GM21526 (cell line): ENCODE results near the gene TMEM209.
A peak's percentile ranks its signal among the peaks of the same experiment; 100 is the strongest.
"Not testable (repeated sequence)": the region's sequence is repeated elsewhere in the genome, so short reads cannot be mapped to it uniquely, and the experiment has no call there.

Source experiments
- ATAC-seq: cut with Tn5 transposase; IDR thresholded peaks from one replicate; pipeline ENCODE4 v1.9.1; 2021; ENCODE audit warnings: moderate library complexity; ENCODE audit not compliant: unreplicated experiment, low FRiP score

TMEM209 gene

GRCh38 chr7:130219871-130220270, 14.7 kb upstream of the TMEM209 start:
- ATAC-seq: no peak

GRCh38 chr7:130218806-130219620, 13.8 kb upstream of the TMEM209 start:
- no peak for ATAC-seq

- no peak for ATAC-seq
These were observed 11.5 kb upstream of the TMEM209 start for GRCh38 chr7:130216750-130217149.

DNA sequence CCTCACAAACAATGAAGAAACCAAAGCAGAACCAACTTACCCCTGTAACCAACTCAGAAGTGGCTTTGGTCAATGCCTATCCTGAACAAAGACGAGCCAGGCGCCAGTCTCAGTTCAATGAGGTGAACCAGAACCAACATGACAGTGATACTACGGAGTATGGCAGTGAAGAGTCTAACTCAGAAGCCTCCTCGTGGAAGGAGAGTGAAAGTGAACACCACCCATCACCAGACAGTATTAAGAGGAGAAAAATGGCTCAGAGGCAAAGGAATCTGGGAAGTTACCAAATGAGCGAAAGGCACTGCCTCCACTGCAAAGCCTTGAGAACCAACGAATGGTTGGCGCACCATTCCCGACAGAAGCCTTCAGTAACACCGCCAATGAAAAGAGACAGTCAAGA, 10.8 kb upstream of the TMEM209 start:
- ATAC-seq: no peak

- no peak for ATAC-seq
These were observed 8.6 kb upstream of the TMEM209 start for GRCh38 chr7:130213828-130214227.

DNA sequence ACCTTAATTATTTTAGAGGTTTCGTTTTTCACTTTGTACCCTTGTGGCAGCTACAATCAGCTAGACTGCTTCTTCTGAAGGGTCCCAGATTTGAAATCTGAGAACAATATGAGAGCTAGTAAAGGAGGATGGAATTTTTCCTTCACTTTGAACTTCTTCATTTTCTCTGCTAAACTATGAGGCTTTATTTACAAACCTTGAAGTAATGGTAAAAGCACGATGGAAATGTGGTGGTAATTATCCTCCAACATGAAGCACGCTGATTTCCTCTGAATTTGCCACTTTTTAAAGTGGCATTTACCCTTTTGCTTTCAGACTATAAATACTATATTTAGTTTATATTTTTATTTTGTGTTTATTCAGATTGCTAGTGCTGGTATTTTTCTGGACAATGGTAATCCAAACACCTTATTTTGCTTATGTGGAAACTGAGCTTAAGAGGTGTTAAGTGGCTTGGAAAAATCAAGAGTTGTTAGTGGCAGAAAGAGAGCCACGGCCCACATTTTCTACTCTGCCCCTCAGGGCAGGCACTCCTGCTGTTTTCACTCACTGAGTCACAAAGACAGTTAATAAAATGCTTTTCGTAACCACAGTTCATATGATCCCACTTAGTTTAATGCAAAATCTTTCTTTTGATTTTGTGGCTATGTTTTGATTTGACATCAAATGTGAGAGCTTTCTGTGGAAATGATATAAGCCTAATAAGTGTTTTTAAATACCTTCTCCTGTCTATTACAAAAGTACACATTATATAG, 5.2 kb upstream of the TMEM209 start:
- no peak for ATAC-seq

- ATAC-seq: no peak
These were observed 3.3 kb upstream of the TMEM209 start for GRCh38 chr7:130208516-130208915.

DNA sequence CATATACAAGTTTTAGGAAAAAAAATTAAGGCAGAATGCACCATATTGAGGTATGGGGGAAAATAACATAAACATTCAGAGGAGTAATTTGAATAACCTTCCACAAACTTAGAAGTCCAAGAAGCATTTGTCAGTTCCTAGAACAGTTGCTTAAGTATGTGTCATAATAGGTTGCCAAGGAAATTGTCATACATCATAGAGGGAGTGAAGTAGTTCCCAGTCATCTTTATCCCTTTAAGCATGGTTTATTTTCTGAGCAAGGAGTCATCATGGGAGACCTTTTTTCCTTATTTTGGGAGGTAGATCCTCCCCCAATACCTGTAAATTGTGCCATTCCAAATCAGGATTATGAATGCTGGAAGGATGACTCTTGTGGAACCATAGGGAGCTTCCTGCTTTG, 2.4 kb upstream of the TMEM209 start, which contains the start of gene SSMEM1:
TSS of gene SSMEM1 (plus strand) at position 219 of the 400 bp plus-strand sequence. CDS start at position 270, 51 bp downstream.
- ATAC-seq: no peak

- no peak for ATAC-seq
These were observed 1.8 kb upstream of the TMEM209 start for GRCh38 chr7:130207033-130207432.

GRCh38 chr7:130201796-130202195, 3.4 kb downstream of the TMEM209 start:
- ATAC-seq: no peak

GRCh38 chr7:130197094-130197493, 8.1 kb downstream of the TMEM209 start:
- ATAC-seq: no peak

GRCh38 chr7:130196476-130196875, 8.7 kb downstream of the TMEM209 start:
- ATAC-seq: no peak

DNA sequence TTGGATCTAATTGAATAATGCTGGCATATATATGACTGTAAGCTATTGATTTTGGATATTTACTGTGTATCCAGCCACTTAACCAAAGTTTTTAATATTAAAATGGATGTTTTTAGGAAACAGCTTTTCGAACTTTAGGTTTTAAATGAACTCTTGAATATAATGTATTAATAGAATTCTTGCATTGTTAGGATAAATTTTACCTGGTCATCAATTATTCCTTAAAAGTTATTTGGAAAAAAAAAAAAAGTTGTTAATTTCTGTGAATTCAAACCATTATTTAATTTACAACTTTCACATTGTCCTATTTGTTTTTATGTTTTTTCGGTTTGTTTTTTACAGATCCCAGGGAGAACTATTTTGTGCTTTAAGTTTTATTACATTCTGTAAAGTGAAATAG, 9.8 kb downstream of the TMEM209 start:
- no peak for ATAC-seq

DNA sequence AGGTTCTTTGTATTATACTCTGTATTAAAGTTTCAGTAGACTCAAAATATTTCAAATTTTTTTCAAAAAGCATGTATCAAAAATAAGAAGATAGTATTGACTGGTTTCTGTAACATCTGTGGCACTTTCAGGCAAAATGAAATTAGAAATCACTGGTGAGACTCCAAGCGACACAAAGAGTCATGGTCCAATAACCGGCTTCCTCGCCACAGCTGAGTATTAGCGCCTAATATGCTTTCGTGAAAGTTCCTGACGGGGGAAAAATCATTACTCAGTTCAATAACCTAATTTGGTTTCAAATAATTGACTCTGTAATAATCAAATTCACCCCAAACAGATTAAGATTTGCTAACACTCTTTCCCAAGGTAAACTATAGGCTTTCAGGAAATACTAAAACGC, 13.4 kb downstream of the TMEM209 start:
- no peak for ATAC-seq

DNA sequence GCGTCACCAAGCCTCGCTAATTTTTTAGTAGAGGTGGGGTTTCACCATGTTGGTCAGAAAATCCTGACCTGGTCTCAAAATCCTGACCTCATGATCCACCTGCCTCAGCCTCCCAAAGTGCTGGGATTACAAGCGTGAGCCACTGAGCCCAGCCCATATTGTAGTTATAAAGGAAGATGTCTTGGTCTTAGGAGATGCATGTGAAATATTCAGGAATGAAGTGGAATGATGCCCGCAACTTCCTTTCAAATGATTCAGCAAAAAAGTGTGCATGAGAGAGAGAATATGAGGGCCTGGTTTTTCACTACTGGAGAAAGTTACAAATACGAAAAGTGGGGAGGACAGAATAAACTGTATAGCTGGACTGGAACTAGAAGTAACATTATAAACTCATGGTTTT, 15.9 kb downstream of the TMEM209 start:
- no peak for ATAC-seq

GRCh38 chr7:130187360-130187759, 17.8 kb downstream of the TMEM209 start:
- no peak for ATAC-seq

GRCh38 chr7:130184349-130184748, 20.9 kb downstream of the TMEM209 start:
- not testable (repeated sequence) for ATAC-seq

GRCh38 chr7:130182990-130183389, 22.2 kb downstream of the TMEM209 start:
- ATAC-seq: peak; percentile 75

GRCh38 chr7:130181263-130181605, 24.0 kb downstream of the TMEM209 start:
- no peak for ATAC-seq

DNA sequence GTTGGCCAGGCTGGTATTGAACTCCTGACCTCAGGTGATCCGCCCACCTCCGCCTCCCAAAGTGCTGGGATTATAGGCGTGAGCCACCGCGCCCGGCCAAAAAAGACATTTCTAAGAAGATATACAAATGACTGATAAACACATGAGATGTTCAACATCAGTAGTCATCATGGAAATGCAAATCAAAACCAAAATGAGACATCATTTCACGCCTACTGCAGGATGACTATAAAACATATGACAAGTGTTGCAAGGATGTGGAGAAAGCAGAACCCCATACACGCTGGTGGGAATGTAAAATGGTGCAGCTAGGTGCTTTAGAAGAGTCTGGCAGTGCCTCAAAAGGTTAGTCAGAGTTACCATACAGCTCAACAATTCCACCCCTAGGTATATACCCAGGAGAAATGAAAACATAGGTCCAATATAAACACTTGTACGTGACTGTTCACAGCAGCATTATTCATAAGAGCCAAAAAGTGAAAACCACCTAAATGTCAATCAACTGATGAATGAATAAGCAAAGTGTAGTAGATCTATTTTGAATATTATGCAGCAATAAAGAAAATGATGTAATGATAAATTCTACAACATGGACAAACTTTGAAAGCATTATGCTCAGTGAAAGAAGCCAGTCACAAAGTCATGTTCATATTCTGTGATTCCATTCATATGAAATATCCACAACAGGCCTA, 24.5 kb downstream of the TMEM209 start:
- no peak for ATAC-seq

GRCh38 chr7:130179631-130180030, 25.6 kb downstream of the TMEM209 start:
- no peak for ATAC-seq
